Prostate gland (tissue), 2 donors: ENCODE results near the gene ABI3BP. TPM values are rescaled to one million over a fixed set of nuclear protein-coding genes. Genes with fewer than 3 reads are reported as not detected.

ENCODE experiments used
- DNase-seq: peaks from one replicate; pipeline ENCODE4 v3.0.0-alpha.2; 2019; ENCODE audit warnings: low spot score
- H3K27ac ChIP-seq, 2 donors: fragments of 200-600 bp; sonication (generic); 2 replicates each; pipeline ENCODE4 v1.5.1; 2017 to 2019
- H3K27me3 ChIP-seq: fragments of 200-600 bp; sonication (generic); replicated peaks from 2 replicates; pipeline ENCODE4 v1.5.1; 2019; ENCODE audit not compliant: insufficient read depth
- H3K36me3 ChIP-seq, 2 donors: fragments of 200-600 bp; sonication (generic); 1 replicate in 1 of 2; 2 replicates in 1 of 2; pipeline versions ENCODE4 v1.5.1 to v1.8.1; 2017 to 2019
- H3K4me1 ChIP-seq: fragments of 200-600 bp; sonication (generic); replicated peaks from 2 replicates; pipeline ENCODE4 v1.5.1; 2019
- H3K4me3 ChIP-seq, 2 donors: fragments of 200-600 bp; sonication (generic); 2 replicates each; pipeline ENCODE4 v1.5.1; 2017 to 2019
- H3K9me3 ChIP-seq: fragments of 200-600 bp; sonication (generic); 2 replicates; pipeline ENCODE4 v1.5.1; 2017
- CTCF ChIP-seq, 4 experiments: fragments of 200-600 bp in 2 of 4; fragments of 450-650 bp in 2 of 4; sonication (generic) in 2 of 4; IDR thresholded peaks; 1 replicate in 3 of 4; 2 replicates in 1 of 4; pipeline ENCODE4 v1.5.1; 2016 to 2019; ENCODE audit warnings: antibody characterized with exemption in 4 of 4, mild to moderate bottlenecking in 2 of 4, moderate library complexity in 2 of 4
- POLR2A ChIP-seq: fragments of 450-650 bp; IDR thresholded peaks from one replicate; pipeline ENCODE4 v1.6.1; 2016; ENCODE audit warnings: antibody characterized with exemption, mild to moderate bottlenecking
- POLR2AphosphoS5 ChIP-seq: sonication (generic); formaldehyde crosslinking; IDR thresholded peaks from one replicate; pipeline ENCODE4 v1.6.1; 2017; ENCODE audit warnings: antibody characterized with exemption
- WGBS: methylation state at CpG from one replicate; pipeline ENCODE4 v1.1.5; 2018; 5-methylcytosine and 5-hydroxymethylcytosine counted together
- intact Hi-C: fragments of 100-400 bp; cut with DNase I; formaldehyde crosslinking; loops from one replicate; pipeline ENCODE4 v1.14.2; 2022
- total RNA-seq, 2 donors: library from RNA; depleted of rRNA; stranded (reverse); fragments of >200 nt; gene quantifications; one replicate each; pipeline ENCODE4 v1.1.0, GENCODE V29; 2016

Gene ABI3BP
- total RNA-seq, 2 donors from 2014 or later: 15.3 to 16.6 TPM

GRCh38 chr3:100871306-100871705 lies 121.9 kb downstream of the ABI3BP start:
- H3K27ac ChIP-seq: no peak overlapping the region
- WGBS: 60% methylated on average over 3 of the region's 3 CpGs
- no peak for DNase-seq
- H3K4me3 ChIP-seq: no peak overlapping the region
- H3K9me3 ChIP-seq: no peaks in the 10 kb centered on the region
- intact Hi-C loops: no loop called here
- TF ChIP-seq POLR2A (no peak), POLR2AphosphoS5 (no peak), CTCF (IDR thresholded peaks at IDR 0.05) (no peak)
- H3K27me3 ChIP-seq: no peaks in the 10 kb centered on the region
- no peaks in the 10 kb centered on the region for H3K36me3 ChIP-seq
- no peaks in the 10 kb centered on the region for H3K4me1 ChIP-seq

- TF ChIP-seq POLR2A (no peak), POLR2AphosphoS5 (no peak), CTCF (IDR thresholded peaks at IDR 0.05) (no peak)
These were observed 123.4 kb downstream of the ABI3BP start for GRCh38 chr3:100869787-100870186.

GRCh38 chr3:100868894-100869293 lies 124.3 kb downstream of the ABI3BP start:
- no peak for DNase-seq
- 81% methylated on average over 3 of the region's 3 CpGs for WGBS
- Histone ChIP-seq H3K4me1 (no peaks in the 10 kb centered on the region), H3K27me3 (no peaks in the 10 kb centered on the region), H3K27ac (no peak overlapping the region), H3K9me3 (no peaks in the 10 kb centered on the region), H3K36me3 (no peaks in the 10 kb centered on the region), H3K4me3 (no peak overlapping the region)
- intact Hi-C loops: no loop called here
- no peak for TF ChIP-seq POLR2AphosphoS5
- TF ChIP-seq CTCF (IDR thresholded peaks at IDR 0.05): no peak
- TF ChIP-seq POLR2A: no peak

More at GRCh38 chr3:100869787-100870186, 123.4 kb downstream of the ABI3BP start:
- Histone ChIP-seq H3K36me3 (no peaks in the 10 kb centered on the region), H3K27ac (no peak overlapping the region), H3K4me3 (no peak overlapping the region), H3K9me3 (no peaks in the 10 kb centered on the region), H3K27me3 (no peaks in the 10 kb centered on the region), H3K4me1 (no peaks in the 10 kb centered on the region)
- WGBS: 17% methylated on average over 2 of the region's 2 CpGs
- DNase-seq: no peak
- intact Hi-C loops: no loop called here

GRCh38 chr3:100868096-100868495 lies 125.1 kb downstream of the ABI3BP start:
- Histone ChIP-seq H3K27ac (no peak overlapping the region), H3K36me3 (no peaks in the 10 kb centered on the region), H3K9me3 (no peaks in the 10 kb centered on the region), H3K4me3 (no peak overlapping the region), H3K27me3 (no peaks in the 10 kb centered on the region), H3K4me1 (no peaks in the 10 kb centered on the region)
- no peak for TF ChIP-seq POLR2AphosphoS5
- no peak for TF ChIP-seq POLR2A
- no peak for TF ChIP-seq CTCF (IDR thresholded peaks at IDR 0.05)
- intact Hi-C loops: no loop called here
- DNase-seq: no peak
- 94% methylated on average over 1 of the region's 1 CpG for WGBS

- WGBS: 21% methylated on average over 1 of the region's 1 CpG
- no peaks in the 10 kb centered on the region for H3K4me1 ChIP-seq
- no peak overlapping the region for H3K4me3 ChIP-seq
- no peak overlapping the region for H3K27ac ChIP-seq
- no peaks in the 10 kb centered on the region for H3K27me3 ChIP-seq
- no peaks in the 10 kb centered on the region for H3K36me3 ChIP-seq
- no peaks in the 10 kb centered on the region for H3K9me3 ChIP-seq
- no peak for TF ChIP-seq CTCF (IDR thresholded peaks at IDR 0.05)
- TF ChIP-seq POLR2AphosphoS5: no peak
- TF ChIP-seq POLR2A: no peak
- no peak for DNase-seq
- intact Hi-C loops: no loop called here
These were observed 127.8 kb downstream of the ABI3BP start for GRCh38 chr3:100865442-100865841.
